ENCODE results near the gene FBXO44. TPM values are rescaled to one million over a fixed set of nuclear protein-coding genes. Genes with fewer than 3 reads are reported as not detected.
A peak's percentile ranks its signal among the peaks of the same experiment; 100 is the strongest.

Gene FBXO44
- total and polyA plus RNA-seq, 10 of the 15 experiments (the other 5 are each of a cell fraction or from before 2014, with no cell fraction given) = 0.77 to 22.4 (median 8.2) TPM

GRCh38 chr1:11653861-11654136, 878 bp upstream of the FBXO44 start:
- Histone ChIP-seq H3K36me3 (ENCODE audit: control insufficient read depth in 2 of 2, insufficient read depth in 2 of 2, low read length in 1 of 2) (peaks cover 0 to 5% of the 10 kb centered on the region in 2 experiments; a peak in 1 of 4 replicates), H3K27me3 (replicated peaks in 1 of 2; ENCODE audit: control insufficient read depth in 2 of 2, insufficient read depth in 2 of 2, low read length in 1 of 2) (no peaks in the 10 kb centered on the region; a peak in 2 of 4 replicates), H3K4me1 (ENCODE audit: control insufficient read depth, insufficient read depth, low read length) (peaks cover 5% of the 10 kb centered on the region), H2AFZ (ENCODE audit: control insufficient read depth, low read depth, low read length) (peak overlapping the region; percentile 77; the same call in 1 of the 2 replicates), H3K4me3 (no peak overlapping the region), H3K27ac (ENCODE audit: control insufficient read depth, insufficient read depth) (no peak overlapping the region), H3K4me2 (ENCODE audit: control insufficient read depth, insufficient read depth) (peak overlapping the region; percentile 88), H4K20me1 (ENCODE audit: control insufficient read depth, insufficient read depth) (no peaks in the 10 kb centered on the region), H3K9ac (ENCODE audit: control insufficient read depth, insufficient read depth, low read length) (no peak overlapping the region), H3K79me2 (ENCODE audit: control insufficient read depth, insufficient read depth, low read length) (no peaks in the 10 kb centered on the region), H3K9me3 (replicated peaks; ENCODE audit: control insufficient read depth, insufficient read depth, low read length) (no peaks in the 10 kb centered on the region)
- POLR2A ChIA-PET = interaction anchor here (0.5 kb wide), 1 partner anchor 105 kb away, joined by 4 read pairs; no protein-coding TSS in a partner anchor
- TF ChIP-seq, protein P1, sequence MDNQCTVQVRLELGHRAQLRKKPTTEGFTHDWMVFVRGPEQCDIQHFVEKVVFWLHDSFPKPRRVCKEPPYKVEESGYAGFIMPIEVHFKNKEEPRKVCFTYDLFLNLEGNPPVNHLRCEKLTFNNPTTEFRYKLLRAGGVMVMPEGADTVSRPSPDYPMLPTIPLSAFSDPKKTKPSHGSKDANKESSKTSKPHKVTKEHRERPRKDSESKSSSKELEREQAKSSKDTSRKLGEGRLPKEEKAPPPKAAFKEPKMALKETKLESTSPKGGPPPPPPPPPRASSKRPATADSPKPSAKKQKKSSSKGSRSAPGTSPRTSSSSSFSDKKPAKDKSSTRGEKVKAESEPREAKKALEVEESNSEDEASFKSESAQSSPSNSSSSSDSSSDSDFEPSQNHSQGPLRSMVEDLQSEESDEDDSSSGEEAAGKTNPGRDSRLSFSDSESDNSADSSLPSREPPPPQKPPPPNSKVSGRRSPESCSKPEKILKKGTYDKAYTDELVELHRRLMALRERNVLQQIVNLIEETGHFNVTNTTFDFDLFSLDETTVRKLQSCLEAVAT (IDR thresholded peaks at IDR 0.05) = no peak
- TF ChIP-seq SUZ12 (IDR thresholded peaks at IDR 0.05; ENCODE audit: unreplicated experiment) = no peak
- TF ChIP-seq, protein P2, sequence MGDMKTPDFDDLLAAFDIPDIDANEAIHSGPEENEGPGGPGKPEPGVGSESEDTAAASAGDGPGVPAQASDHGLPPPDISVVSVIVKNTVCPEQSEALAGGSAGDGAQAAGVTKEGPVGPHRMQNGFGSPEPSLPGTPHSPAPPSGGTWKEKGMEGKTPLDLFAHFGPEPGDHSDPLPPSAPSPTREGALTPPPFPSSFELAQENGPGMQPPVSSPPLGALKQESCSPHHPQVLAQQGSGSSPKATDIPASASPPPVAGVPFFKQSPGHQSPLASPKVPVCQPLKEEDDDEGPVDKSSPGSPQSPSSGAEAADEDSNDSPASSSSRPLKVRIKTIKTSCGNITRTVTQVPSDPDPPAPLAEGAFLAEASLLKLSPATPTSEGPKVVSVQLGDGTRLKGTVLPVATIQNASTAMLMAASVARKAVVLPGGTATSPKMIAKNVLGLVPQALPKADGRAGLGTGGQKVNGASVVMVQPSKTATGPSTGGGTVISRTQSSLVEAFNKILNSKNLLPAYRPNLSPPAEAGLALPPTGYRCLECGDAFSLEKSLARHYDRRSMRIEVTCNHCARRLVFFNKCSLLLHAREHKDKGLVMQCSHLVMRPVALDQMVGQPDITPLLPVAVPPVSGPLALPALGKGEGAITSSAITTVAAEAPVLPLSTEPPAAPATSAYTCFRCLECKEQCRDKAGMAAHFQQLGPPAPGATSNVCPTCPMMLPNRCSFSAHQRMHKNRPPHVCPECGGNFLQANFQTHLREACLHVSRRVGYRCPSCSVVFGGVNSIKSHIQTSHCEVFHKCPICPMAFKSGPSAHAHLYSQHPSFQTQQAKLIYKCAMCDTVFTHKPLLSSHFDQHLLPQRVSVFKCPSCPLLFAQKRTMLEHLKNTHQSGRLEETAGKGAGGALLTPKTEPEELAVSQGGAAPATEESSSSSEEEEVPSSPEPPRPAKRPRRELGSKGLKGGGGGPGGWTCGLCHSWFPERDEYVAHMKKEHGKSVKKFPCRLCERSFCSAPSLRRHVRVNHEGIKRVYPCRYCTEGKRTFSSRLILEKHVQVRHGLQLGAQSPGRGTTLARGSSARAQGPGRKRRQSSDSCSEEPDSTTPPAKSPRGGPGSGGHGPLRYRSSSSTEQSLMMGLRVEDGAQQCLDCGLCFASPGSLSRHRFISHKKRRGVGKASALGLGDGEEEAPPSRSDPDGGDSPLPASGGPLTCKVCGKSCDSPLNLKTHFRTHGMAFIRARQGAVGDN (IDR thresholded peaks at IDR 0.05) = no peak
- TF ChIP-seq CBX3 (IDR thresholded peaks at IDR 0.05; ENCODE audit: borderline replicate concordance, low read depth) = no peak
- no peak for TF ChIP-seq BHLHE40 (IDR thresholded peaks at IDR 0.05; ENCODE audit: borderline replicate concordance in 1 of 2, low read depth in 2 of 2, low read length in 1 of 2)
- no peak for TF ChIP-seq IRF4 (IDR thresholded peaks at IDR 0.05; ENCODE audit: low read depth, low read length)
- no peak for TF ChIP-seq DPF2 (IDR thresholded peaks at IDR 0.05)
- TF ChIP-seq, protein P3, sequence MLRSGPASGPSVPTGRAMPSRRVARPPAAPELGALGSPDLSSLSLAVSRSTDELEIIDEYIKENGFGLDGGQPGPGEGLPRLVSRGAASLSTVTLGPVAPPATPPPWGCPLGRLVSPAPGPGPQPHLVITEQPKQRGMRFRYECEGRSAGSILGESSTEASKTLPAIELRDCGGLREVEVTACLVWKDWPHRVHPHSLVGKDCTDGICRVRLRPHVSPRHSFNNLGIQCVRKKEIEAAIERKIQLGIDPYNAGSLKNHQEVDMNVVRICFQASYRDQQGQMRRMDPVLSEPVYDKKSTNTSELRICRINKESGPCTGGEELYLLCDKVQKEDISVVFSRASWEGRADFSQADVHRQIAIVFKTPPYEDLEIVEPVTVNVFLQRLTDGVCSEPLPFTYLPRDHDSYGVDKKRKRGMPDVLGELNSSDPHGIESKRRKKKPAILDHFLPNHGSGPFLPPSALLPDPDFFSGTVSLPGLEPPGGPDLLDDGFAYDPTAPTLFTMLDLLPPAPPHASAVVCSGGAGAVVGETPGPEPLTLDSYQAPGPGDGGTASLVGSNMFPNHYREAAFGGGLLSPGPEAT (IDR thresholded peaks at IDR 0.05; ENCODE audit: low read depth) = no peak
- no peak for TF ChIP-seq MYC (IDR thresholded peaks at IDR 0.05; ENCODE audit: insufficient read depth, insufficient read length, insufficient replicate concordance, low read length, severe bottlenecking)
- no TSS peak for BruUV-seq (replicated peaks)
- intact Hi-C loops (cut with micrococcal nuclease; ENCODE audit: unreplicated experiment) = no loop called here
- RAD21 ChIA-PET (ENCODE audit: unreplicated experiment) = interaction anchor here (1.0 kb wide), 1 partner anchor 616 kb away, joined by 4 read pairs; no protein-coding TSS in a partner anchor
- no peak for DNase-seq (ENCODE audit: low read depth, low spot score)
- no peak for FAIRE-seq
- WGBS (ENCODE audit: insufficient coverage, insufficient replicate concordance, low lambda C conversion rate, missing lambda C conversion rate) = 73% methylated on average over 6 of the region's 7 CpGs
- SMC1A ChIA-PET (ENCODE audit: uncharacterized antibody, unreplicated experiment) = no interaction called here
- CTCF ChIA-PET = interaction anchor here (1.1 to 2.2 kb wide), 3 partner anchors 11 to 66 kb away, joined by 3 to 10 read pairs (median 3); no protein-coding TSS in a partner anchor
- no peak for ATAC-seq
- in situ Hi-C loops (cut with MboI) = no loop called here

Data from GM12878 (cell line).